A673 (cell line): ENCODE results near the gene ALDOB.

Source experiments
- EZH2 ChIP-seq: fragments of 200-600 bp; sonication (generic); IDR thresholded peaks from 2 replicates; pipeline ENCODE4 v1.6.1; 2017; ENCODE audit warnings: borderline replicate concordance, low read depth, mild to moderate bottlenecking, mixed read lengths, antibody characterized with exemption, low read length; ENCODE audit not compliant: poor library complexity, severe bottlenecking
- TF ChIP-seq, protein P1 (sequence below): fragments of 300-800, 200-600 bp; sonication (generic); conservative IDR thresholded peaks from 2 replicates; pipeline ENCODE4 v1.5.1; 2017; ENCODE audit warnings: low read depth, mild to moderate bottlenecking, antibody characterized with exemption, low read length, moderate library complexity, mixed read lengths

GRCh38 chr9:101446732-101447131 lies 11.2 kb upstream of the ALDOB start:
- TF ChIP-seq EZH2: no peak
- TF ChIP-seq, protein P1, sequence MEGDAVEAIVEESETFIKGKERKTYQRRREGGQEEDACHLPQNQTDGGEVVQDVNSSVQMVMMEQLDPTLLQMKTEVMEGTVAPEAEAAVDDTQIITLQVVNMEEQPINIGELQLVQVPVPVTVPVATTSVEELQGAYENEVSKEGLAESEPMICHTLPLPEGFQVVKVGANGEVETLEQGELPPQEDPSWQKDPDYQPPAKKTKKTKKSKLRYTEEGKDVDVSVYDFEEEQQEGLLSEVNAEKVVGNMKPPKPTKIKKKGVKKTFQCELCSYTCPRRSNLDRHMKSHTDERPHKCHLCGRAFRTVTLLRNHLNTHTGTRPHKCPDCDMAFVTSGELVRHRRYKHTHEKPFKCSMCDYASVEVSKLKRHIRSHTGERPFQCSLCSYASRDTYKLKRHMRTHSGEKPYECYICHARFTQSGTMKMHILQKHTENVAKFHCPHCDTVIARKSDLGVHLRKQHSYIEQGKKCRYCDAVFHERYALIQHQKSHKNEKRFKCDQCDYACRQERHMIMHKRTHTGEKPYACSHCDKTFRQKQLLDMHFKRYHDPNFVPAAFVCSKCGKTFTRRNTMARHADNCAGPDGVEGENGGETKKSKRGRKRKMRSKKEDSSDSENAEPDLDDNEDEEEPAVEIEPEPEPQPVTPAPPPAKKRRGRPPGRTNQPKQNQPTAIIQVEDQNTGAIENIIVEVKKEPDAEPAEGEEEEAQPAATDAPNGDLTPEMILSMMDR: no peak
